ENCODE results near the gene FAM124A. TPM values are rescaled to one million over a fixed set of nuclear protein-coding genes. Genes with fewer than 3 reads are reported as not detected.

The FAM124A gene
- total and polyA plus RNA-seq, 2 experiments from 2014 or later: not detected

GRCh38 chr13:51275101-51275500 is 52.9 kb downstream of the FAM124A start:
- Histone ChIP-seq H3K4me3 (no peak overlapping the region), H3K27me3 (replicated peaks; ENCODE audit: insufficient read depth) (peaks cover 75% of the 10 kb centered on the region), H3K9me2 (ENCODE audit: insufficient read depth) (no peaks in the 10 kb centered on the region), H3K9ac (no peak overlapping the region), H3K4me2 (ENCODE audit: unreplicated experiment) (no peak overlapping the region), H2AFZ (no peak overlapping the region), H3K79me2 (ENCODE audit: insufficient read depth) (no peaks in the 10 kb centered on the region), H3K4me1 (ENCODE audit: insufficient read depth) (no peaks in the 10 kb centered on the region), H3K27ac (no peak overlapping the region), H3F3A (ENCODE audit: insufficient read depth) (no peaks in the 10 kb centered on the region), H4K20me1 (ENCODE audit: insufficient read depth) (no peaks in the 10 kb centered on the region), H3K9me3 (ENCODE audit: low read depth) (no peaks in the 10 kb centered on the region), H3K36me3 (ENCODE audit: low read depth) (no peaks in the 10 kb centered on the region)
- DNase-seq: no peak
- 81 to 100% methylated on average over 2 of the region's 2 CpGs for WGBS, 2 experiments (ENCODE audit: low coverage in 1 of 2, low lambda C conversion rate in 2 of 2, missing lambda C conversion rate in 2 of 2)
- TF ChIP-seq EZH2 (IDR thresholded peaks at IDR 0.05; ENCODE audit: insufficient read depth, poor library complexity, severe bottlenecking): no peak
- no peak for TF ChIP-seq EZH2phosphoT487 (IDR thresholded peaks at IDR 0.05; ENCODE audit: insufficient read depth, low read depth)
- in situ Hi-C loops (cut with MboI): no loop called here

- WGBS, 2 experiments (ENCODE audit: low coverage in 1 of 2, low lambda C conversion rate in 2 of 2, missing lambda C conversion rate in 2 of 2): 51 to 70% methylated on average over 4 of the region's 4 CpGs
- Histone ChIP-seq H3K27ac (no peak overlapping the region), H3K9me3 (ENCODE audit: low read depth) (no peaks in the 10 kb centered on the region), H3K79me2 (ENCODE audit: insufficient read depth) (no peaks in the 10 kb centered on the region), H3K27me3 (replicated peaks; ENCODE audit: insufficient read depth) (peaks cover 69% of the 10 kb centered on the region), H3K4me3 (no peak overlapping the region), H3K9ac (no peak overlapping the region), H3F3A (ENCODE audit: insufficient read depth) (no peaks in the 10 kb centered on the region), H2AFZ (no peak overlapping the region), H3K4me2 (ENCODE audit: unreplicated experiment) (no peak overlapping the region), H3K4me1 (ENCODE audit: insufficient read depth) (no peaks in the 10 kb centered on the region), H4K20me1 (ENCODE audit: insufficient read depth) (no peaks in the 10 kb centered on the region), H3K9me2 (ENCODE audit: insufficient read depth) (no peaks in the 10 kb centered on the region), H3K36me3 (ENCODE audit: low read depth) (no peaks in the 10 kb centered on the region)
- no peak for DNase-seq
- in situ Hi-C loops (cut with MboI): no loop called here
- TF ChIP-seq EZH2 (IDR thresholded peaks at IDR 0.05; ENCODE audit: insufficient read depth, poor library complexity, severe bottlenecking) (no peak), EZH2phosphoT487 (IDR thresholded peaks at IDR 0.05; ENCODE audit: insufficient read depth, low read depth) (no peak)
Measured at GRCh38 chr13:51276636-51277035, 54.4 kb downstream of the FAM124A start.

- no peak for TF ChIP-seq EZH2 (IDR thresholded peaks at IDR 0.05; ENCODE audit: insufficient read depth, poor library complexity, severe bottlenecking)
- TF ChIP-seq EZH2phosphoT487 (IDR thresholded peaks at IDR 0.05; ENCODE audit: insufficient read depth, low read depth): no peak
Measured at GRCh38 chr13:51277928-51278327, 55.7 kb downstream of the FAM124A start.

GRCh38 chr13:51278426-51279130 is 56.4 kb downstream of the FAM124A start:
- H3K27me3 ChIP-seq (replicated peaks; ENCODE audit: insufficient read depth): peaks cover 54% of the 10 kb centered on the region
- no peaks in the 10 kb centered on the region for H3F3A ChIP-seq (ENCODE audit: insufficient read depth)
- in situ Hi-C loops (cut with MboI): no loop called here
- no peak overlapping the region for H3K4me3 ChIP-seq
- H3K79me2 ChIP-seq (ENCODE audit: insufficient read depth): no peaks in the 10 kb centered on the region
- H3K9me3 ChIP-seq (ENCODE audit: low read depth): no peaks in the 10 kb centered on the region
- no peak for DNase-seq
- H2AFZ ChIP-seq: no peak overlapping the region
- 55 to 62% methylated on average over 9 of the region's 9 CpGs for WGBS, 2 experiments (ENCODE audit: low coverage in 1 of 2, low lambda C conversion rate in 2 of 2, missing lambda C conversion rate in 2 of 2)
- H3K4me2 ChIP-seq (ENCODE audit: unreplicated experiment): no peak overlapping the region
- no peak overlapping the region for H3K9ac ChIP-seq
- no peaks in the 10 kb centered on the region for H3K9me2 ChIP-seq (ENCODE audit: insufficient read depth)
- no peak for TF ChIP-seq EZH2phosphoT487 (IDR thresholded peaks at IDR 0.05; ENCODE audit: insufficient read depth, low read depth)
- no peak for TF ChIP-seq EZH2 (IDR thresholded peaks at IDR 0.05; ENCODE audit: insufficient read depth, poor library complexity, severe bottlenecking)
- H3K36me3 ChIP-seq (ENCODE audit: low read depth): no peaks in the 10 kb centered on the region
- H3K4me1 ChIP-seq (ENCODE audit: insufficient read depth): no peaks in the 10 kb centered on the region
- no peak overlapping the region for H3K27ac ChIP-seq
- no peaks in the 10 kb centered on the region for H4K20me1 ChIP-seq (ENCODE audit: insufficient read depth)

More at GRCh38 chr13:51277928-51278327, 55.7 kb downstream of the FAM124A start:
- Histone ChIP-seq H2AFZ (no peak overlapping the region), H3K79me2 (ENCODE audit: insufficient read depth) (no peaks in the 10 kb centered on the region), H3K9ac (no peak overlapping the region), H3K4me2 (ENCODE audit: unreplicated experiment) (no peak overlapping the region), H3K9me2 (ENCODE audit: insufficient read depth) (no peaks in the 10 kb centered on the region), H3F3A (ENCODE audit: insufficient read depth) (no peaks in the 10 kb centered on the region), H3K4me3 (no peak overlapping the region), H3K36me3 (ENCODE audit: low read depth) (no peaks in the 10 kb centered on the region), H3K4me1 (ENCODE audit: insufficient read depth) (no peaks in the 10 kb centered on the region), H4K20me1 (ENCODE audit: insufficient read depth) (no peaks in the 10 kb centered on the region), H3K27me3 (replicated peaks; ENCODE audit: insufficient read depth) (peaks cover 61% of the 10 kb centered on the region), H3K27ac (no peak overlapping the region), H3K9me3 (ENCODE audit: low read depth) (no peaks in the 10 kb centered on the region)
- in situ Hi-C loops (cut with MboI): no loop called here
- DNase-seq: no peak
- WGBS, 2 experiments (ENCODE audit: low coverage in 1 of 2, low lambda C conversion rate in 2 of 2, missing lambda C conversion rate in 2 of 2): 65 to 69% methylated on average over 4 of the region's 4 CpGs
